Stimulated activated CD4-positive, alpha-beta T cell treated with anti-CD3 and anti-CD28 coated beads, Interleukin-2, amount 100 ng/mL, for 4 hours (primary cell): Measurements from ENCODE around the gene CACNA1I.

Source experiments
- DNase-seq: peaks from one replicate; pipeline ENCODE4 v3.0.0-alpha.2; 2020; ENCODE audit warnings: low read depth

The CACNA1I gene

DNA sequence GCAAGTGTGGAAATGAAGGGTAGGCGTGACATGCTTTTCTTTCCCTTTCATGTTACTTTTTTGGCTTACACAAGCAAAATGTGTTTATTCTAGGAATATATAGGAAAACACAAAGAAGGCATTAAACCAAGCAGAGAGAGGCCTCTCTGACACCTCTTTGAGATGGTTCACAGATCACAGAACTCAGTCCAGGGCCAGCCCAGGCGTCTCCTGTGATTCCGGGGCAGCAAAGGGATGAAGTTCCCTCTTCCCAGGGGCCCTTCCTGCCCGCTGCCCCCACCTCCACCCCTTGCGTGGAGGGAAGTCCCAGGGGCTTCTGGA lies 78.0 kb downstream of the CACNA1I start:
- no peak for DNase-seq

DNA sequence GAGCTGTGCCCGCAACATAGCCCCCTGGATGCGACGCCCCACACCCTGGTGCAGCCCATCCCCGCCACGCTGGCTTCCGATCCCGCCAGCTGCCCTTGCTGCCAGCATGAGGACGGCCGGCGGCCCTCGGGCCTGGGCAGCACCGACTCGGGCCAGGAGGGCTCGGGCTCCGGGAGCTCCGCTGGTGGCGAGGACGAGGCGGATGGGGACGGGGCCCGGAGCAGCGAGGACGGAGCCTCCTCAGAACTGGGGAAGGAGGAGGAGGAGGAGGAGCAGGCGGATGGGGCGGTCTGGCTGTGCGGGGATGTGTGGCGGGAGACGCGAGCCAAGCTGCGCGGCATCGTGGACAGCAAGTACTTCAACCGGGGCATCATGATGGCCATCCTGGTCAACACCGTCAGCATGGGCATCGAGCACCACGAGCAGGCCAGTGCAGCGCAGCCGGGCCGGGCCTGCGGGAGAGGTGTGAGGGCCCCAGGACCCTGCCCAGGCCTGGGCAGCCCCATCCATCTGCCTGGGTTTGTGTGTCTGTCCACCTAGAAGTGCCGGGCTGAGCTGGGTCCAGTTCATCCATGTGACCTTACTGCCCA lies 79.0 kb downstream of the CACNA1I start:
- DNase-seq, result no peak

DNA sequence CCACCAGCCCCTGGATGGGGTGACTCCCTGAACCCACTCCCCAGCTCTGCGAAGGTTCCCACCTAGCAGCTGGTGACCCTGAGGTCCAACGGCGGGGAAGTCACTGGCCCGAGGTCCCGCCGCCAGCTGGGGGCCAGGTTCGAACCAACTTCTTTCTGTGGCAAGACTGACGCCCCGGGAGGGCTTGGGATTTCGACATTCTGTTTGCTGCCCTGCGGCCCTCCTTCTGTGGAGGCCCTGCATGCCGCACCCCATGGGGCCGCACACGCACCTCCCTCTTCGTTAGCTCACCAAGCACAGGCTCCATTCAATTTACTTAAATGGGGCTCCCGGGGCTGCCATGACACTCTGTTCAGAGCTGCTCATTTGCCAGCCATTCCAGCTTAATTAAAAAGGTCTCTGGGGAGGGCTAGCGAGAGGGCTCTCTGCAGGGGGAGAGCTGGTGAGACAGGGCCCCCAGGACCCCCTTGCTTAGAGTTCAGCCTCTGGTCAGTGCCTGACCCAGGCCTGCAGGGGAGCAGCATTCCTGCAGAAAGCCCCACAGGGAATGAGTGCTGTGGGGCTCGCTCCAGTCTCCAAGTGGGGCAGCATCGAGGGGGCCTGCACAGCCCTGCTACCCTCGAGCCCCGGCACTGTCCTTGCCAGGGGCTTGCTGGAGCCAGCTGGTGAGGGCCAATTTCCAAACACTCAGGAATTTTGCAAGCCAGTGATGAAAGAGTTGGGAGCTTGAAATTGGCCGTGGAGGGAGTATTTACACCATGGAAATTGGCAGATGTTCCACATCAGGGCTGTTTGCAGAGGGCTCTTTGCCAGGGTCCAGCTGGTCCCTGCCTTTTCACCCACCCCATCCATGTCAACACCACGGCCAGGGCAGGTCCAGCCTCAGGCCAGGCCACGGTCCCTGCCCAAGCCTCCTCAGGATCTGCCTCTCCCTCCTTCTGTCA lies 80.8 kb downstream of the CACNA1I start:
- DNase-seq, result no peak

DNA sequence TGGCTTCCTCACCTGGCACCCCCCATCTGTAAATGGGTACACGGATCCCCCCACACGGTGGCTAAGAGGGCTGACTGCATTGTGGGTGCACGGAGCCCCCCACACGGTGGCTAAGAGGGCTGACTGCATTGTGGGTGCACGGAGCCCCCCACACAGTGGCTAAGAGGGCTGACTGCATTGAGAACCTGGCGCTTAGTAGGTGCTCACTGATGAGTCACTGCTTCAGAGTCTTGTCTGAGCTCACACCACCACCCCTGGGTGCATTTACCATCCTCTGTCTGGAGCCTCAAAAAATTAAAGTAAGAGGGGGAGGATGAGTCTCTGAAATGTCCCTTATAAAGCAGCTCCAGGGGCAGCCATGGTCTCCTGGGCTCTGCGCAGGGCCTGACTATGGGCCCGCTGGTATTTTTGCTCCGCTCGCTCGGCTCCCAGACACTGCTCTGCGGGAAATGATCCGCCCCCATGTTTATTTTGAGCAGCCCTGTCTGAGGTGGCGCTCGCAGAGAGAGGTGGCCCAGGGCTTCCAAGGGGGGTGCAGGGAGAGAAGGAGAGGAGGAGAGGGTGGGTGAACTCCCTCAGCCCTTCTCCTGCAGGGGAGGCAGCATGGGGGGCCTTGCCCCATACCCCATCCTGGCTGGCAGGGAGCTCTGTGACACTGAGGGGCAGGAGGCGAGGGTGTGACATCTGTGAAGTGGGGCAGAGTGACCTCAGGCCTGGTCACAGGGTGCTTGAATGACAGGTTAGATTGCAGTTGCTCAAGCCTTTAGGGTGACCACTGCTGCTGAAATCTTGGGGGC lies 82.6 kb downstream of the CACNA1I start:
- DNase-seq, result no peak

DNA sequence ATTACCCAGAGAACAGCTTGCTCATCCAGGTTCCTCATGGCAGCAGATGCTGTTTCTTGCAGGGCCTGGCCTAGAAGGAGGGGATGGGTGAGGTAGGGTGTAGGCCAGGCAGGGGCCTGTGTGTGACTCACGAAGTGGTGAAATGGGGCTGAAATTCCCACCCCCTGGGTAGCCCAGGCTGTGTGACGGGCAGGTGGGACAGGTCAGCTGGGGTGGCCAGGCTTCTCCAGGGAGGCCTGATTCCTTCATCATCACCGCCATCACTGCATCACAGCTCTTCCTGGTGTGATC lies 83.2 kb downstream of the CACNA1I start:
- no peak for DNase-seq

DNA sequence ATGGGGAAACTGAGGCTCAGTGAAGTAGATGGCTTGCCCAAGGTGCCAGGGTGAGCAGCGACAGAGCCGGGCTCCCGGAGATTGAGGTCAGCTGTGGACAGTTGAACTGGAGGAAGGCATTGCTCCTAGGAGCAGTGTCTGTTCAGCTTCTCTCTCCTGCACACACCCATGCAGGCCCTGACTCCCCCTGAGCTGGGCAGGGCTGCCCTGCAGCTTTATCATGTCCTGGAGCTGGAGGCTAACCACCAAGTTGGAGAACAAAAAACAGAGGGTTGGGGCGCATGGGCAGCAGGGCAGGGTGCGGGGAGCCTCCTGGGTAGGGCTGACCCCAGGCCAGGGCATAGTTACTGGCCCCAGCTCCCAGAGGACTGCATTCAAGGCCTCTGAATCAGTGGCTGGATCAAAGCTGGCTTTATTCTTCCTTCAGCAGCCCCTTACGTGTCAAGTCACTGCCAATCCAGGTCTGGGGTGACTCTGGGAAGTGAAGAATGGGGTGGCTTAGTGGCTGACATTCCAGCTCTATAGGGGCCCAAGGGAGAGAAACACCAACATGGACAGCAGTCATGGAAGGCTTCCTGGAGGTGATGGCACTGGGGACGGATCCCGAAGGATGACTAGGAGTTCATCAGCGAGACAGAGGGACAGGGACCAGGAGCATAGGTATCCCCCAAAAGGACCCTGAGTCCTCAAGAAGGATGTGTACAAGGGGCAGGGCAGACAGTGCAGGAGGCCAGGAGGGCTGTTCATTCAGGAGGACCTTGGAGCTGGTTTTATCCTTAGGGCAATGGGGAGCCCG lies 83.8 kb downstream of the CACNA1I start:
- no peak for DNase-seq

DNA sequence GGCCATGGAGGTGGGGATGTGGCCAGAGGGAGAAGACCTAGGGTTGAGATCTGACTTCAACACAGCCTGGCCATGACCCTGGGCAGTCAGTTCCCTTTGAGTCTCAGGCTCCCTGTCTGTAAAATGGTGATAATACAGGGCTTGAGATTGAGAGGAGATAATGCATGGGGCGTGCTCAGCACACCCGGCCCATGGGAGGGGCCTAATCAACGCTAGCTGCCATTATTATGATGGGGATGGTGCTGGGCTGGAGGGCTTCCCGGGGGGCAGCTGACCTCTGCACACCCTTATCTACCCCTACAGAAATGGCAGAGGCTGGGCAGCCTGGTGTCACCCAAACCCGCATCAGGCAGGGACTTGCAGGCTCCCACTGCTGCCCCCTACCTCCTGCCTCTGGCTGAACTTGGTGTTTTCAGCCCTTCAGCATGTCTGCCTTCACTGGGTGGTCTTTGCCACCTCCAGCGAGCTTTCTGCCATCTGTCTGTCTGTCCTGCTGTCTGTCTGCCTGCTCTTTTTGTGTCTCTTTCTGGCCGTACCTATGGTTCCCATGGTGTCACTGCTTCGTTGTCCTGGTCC lies 84.5 kb downstream of the CACNA1I start:
- no peak for DNase-seq

DNA sequence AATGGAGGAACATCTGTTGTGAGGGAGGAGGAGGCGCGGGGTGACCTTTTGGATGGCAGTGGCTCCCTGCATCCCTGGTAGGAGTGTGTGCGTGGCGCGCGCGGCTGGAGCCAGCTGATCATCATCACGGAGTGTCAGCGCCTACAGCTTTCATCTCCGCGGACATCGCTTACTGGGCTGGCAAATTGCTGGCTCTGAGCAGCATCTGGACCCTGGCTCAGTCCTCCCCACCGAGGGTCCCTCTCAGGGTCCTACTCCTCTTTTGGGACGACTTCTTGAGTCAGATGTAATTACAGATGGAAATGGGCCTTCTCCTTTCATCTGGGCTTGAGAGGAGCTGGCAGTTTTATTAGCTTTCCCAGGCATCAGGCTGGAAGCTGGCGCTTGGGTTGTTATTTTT lies 85.3 kb downstream of the CACNA1I start:
- no peak for DNase-seq

DNA sequence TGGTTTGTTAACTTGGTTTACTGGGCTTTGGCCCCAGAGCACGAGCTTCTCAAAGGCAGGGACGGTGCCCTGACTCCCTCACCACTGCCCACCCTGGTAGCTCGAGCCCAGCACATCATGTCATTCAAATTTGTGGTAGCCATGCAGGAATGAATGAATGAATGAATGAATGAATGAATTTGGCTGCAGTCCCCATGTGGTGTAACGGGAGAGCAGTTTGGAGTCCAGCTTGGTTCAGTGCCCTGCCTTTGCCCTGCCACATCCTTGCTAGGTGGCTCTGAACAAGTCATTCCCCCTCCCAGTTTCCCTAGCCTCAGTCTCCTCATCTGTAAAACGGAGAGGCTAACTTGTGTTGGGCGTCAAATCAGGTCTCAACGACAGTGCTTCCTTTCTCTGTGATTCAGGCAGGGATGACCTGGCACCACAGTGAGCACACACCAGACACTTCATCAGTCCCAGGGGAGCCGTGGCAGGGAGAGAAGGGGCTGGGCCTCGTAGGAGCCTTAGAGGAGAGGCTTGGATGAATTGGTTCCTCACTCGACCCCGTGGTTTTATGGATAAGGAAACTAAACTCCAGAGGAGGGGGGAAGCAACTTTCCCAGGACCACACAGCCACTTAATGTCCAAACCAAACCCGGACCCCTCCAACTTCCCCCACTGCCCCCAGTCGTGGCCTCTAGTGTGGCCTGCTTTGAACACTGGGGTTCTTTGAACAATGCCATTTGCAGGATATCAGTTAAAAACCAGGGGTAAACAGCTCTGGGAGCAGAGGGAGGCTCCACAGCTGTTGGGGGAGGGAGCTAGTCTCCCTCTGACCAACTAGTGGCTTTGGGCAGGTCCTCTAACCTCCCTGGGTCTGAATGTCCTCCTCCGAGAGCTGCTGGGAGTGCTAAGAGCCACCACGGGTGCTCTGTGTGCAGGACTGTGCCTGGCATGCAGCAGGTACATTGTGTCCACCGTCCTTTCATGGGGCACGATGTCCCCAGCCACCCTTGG lies 86.2 kb downstream of the CACNA1I start:
- no peak for DNase-seq

DNA sequence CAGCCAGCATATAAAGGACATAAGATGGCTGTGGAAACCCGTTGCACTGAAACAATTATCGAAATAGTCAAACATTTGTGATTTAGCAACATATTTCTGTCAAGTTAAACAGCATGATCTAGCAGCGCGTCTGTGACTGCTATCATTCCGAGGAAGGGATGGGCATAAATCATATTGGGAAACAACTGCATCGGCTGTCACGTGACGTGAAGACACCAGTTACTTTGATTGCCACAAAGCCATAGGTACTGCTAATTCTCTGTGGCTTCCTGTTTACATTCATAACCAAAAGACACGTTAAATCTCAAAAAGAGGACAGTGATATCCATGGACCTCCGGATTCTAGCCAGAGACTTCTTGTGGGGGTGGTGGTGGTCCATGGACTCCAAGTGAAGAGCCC lies 87.8 kb downstream of the CACNA1I start:
- DNase-seq, result peak; percentile 18

DNA sequence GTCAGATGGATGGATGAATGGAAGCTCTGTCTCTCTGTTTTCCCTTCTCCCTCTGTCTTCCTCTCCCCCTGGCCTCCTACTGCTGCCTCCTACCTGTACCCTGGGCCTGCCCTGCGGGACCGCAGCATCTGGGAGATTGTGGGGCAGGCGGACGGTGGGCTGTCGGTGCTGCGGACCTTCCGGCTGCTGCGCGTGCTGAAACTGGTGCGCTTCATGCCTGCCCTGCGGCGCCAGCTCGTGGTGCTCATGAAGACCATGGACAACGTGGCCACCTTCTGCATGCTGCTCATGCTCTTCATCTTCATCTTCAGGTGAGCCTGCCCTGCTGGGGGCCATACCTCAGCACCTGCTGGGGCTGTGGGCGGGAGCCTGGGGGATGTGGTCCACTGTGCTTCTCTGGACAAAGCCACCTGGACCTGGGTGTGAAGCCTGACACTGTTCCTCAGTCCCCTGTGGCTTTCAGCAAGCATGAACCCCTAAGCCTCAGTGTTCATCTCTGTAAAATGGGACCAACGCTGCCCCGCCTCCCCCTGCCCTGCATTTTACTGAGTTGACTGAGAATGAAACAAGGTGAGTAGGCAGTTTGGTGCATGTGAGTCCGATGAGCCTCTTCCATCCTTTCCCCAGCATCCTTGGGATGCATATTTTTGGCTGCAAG lies 88.4 kb downstream of the CACNA1I start:
- DNase-seq, result no peak

DNA sequence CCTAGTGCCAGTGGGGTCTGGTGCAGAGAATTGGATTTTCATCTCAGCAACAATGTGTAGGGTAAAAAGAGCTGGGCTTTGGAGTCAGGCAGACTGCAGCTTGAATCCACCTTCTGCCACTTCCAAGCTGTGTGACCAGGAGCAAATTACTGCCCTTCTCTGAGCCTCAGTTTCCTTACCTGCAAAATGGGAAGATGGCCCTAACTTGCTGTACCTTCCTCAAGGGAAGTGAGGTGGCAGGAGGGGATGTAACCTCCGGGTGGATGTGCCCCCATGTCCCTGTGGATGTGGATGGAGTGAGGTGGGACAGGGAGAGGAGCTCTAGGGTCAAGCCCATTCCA lies 90.9 kb downstream of the CACNA1I start:
- DNase-seq, result no peak

DNA sequence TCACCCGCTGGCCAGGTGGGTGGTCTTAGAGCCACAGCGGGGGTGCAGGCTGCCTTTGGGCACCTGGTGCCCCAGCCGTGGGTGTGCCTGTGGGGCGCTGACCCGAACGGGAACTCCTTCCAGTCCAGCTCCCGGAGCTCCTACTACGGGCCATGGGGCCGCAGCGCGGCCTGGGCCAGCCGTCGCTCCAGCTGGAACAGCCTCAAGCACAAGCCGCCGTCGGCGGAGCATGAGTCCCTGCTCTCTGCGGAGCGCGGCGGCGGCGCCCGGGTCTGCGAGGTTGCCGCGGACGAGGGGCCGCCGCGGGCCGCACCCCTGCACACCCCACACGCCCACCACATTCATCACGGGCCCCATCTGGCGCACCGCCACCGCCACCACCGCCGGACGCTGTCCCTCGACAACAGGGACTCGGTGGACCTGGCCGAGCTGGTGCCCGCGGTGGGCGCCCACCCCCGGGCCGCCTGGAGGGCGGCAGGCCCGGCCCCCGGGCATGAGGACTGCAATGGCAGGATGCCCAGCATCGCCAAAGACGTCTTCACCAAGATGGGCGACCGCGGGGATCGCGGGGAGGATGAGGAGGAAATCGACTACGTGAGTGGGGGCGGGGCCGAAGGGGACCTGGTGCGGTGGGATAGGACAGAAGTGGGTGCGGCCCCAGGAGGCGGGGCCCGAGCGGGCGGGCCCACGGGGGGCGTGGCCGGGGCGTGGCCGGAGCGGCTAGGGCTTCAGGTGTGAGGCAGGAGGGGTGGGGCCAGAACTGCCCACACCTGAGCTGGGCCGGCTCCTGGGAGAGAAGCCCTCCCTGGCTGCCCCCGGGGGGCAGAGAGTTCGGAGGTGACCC lies 91.5 kb downstream of the CACNA1I start:
- peak; percentile 59 for DNase-seq

DNA sequence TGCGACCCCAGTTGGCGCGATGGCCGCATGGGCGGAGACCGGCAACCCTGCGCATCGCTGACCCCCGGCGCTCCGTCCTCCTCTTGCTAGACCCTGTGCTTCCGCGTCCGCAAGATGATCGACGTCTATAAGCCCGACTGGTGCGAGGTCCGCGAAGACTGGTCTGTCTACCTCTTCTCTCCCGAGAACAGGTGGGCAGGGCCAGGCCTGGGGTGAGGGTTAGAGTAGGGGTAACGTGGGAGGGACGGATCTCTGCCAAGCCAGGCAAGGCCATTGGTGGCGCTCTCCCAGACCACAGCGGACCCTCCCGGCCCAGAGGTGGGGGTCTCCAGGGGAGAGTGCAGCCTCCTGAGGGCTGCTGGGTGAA lies 92.1 kb downstream of the CACNA1I start:
- no peak for DNase-seq

DNA sequence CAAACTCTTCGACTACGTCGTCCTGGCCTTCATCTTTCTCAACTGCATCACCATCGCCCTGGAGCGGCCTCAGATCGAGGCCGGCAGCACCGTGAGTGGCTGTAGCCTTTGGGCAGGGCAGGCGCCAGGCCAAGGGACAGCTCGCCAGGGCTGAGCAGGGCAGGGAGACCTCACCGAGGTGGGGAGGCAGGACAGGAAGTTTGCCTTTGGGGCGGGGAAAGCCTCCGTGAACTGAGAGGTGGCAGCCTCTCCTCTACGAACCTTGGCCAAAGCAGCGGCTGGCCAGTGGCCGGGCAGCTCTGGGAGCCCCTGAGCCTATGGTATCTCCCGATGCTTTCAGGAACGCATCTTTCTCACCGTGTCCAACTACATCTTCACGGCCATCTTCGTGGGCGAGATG lies 93.2 kb downstream of the CACNA1I start:
- no peak for DNase-seq

DNA sequence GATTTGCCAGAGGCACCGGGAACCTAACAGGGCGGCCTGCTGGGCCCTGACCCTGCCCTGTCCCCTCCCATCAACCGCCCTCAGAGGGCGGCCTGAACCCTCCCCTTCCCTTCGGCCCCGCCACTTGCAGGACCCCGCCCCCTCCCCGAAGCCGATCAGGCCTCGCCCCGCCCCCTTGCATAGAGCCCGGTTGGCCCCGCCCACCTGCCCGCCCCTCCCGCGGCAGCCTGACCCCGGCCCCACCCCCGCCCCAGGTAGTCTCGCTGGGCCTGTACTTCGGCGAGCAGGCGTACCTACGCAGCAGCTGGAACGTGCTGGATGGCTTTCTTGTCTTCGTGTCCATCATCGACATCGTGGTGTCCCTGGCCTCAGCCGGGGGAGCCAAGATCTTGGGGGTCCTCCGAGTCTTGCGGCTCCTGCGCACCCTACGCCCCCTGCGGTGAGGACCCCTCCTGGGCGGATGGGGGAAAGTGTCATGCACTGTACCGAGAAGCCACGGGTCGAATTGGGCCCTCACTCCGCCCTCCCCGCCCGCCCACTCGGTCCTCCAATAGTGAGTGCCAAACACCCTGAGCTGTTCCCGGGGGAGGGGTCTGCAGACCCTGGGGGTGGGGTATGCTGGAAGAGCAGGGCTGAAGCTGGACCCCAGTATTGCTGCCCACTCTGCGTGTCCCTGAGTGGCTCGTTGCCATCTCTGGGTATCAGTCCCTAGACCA lies 94.1 kb downstream of the CACNA1I start:
- DNase-seq, result peak; percentile 13

DNA sequence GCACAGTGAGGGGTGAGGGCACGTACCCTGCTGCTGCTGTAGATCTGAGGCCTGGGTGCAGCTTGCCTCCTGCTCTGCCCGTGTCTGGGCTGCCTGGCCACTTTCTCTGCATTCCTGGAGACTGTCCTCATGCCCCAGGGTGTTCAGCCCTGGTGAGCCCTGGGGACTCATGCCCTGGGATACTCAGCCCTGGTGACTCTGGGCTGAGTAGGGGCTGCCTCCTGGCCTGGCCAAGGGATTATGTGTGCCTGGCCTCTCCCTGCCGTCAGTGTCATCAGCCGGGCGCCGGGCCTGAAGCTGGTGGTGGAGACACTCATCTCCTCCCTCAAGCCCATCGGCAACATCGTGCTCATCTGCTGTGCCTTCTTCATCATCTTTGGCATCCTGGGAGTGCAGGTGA lies 94.7 kb downstream of the CACNA1I start:
- DNase-seq, result no peak

DNA sequence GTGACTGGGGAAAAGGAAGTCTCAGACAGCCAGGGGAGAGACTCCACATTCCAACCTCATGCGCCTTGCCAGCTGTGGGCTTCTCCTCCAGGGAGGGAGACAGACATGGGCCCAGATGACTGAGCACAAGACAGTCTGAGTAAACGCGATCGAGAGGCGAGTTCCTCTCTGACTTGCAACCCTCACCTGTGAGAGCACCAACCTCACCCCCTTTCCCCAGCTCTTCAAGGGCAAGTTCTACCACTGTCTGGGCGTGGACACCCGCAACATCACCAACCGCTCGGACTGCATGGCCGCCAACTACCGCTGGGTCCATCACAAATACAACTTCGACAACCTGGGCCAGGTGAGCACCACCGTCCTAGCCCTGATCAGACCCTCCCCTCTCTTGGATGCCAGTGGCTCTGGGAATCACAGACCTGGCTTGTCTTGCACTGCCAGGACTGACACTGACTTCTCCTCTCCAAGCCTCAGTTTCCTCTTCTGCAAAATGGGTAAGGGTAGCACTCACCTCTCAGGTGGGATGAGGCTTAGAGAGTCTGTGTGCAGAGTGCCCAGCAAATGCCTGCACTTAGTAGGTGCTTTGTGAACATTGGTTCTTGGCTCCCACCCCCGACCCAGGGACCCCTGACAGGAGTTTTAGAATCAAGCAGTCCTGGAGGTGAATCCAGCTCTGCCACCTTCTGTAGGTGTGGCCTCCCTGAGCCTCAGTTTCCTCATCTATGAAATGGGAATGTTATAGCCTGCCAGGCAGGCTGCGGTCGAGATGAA lies 95.3 kb downstream of the CACNA1I start:
- DNase-seq, result no peak
